RWPE1 (cell line): ENCODE data around the gene MAGI1.

Experiments used
- CTCF ChIA-PET: fragments of 350-600 bp; sonication (Branson Sonifier 250); formaldehyde crosslinking; extraction: SDS; loops from one replicate; lab custom pipeline; 2021; lab: Yijun Ruan, JAX
- POLR2A ChIA-PET: fragments of 400-600 bp; formaldehyde crosslinking; extraction: SDS; loops from one replicate; lab custom pipeline; 2020; ENCODE audit warnings: antibody characterized with exemption; ENCODE audit not compliant: low non-redundant PET; lab: Yijun Ruan, JAX
- DNase-seq: peaks from one replicate; pipeline ENCODE4 v3.0.0; 2012; ENCODE audit warnings: low spot score
- H3K27ac ChIP-seq: fragments of 450-650 bp; 2 replicates; pipeline ENCODE4 v1.5.1; 2017
- TF ChIP-seq, protein P1 (sequence below): fragments of 450-650 bp; conservative IDR thresholded peaks from 2 replicates; pipeline ENCODE4 v1.5.1; 2017; ENCODE audit warnings: low read depth, mild to moderate bottlenecking

MAGI1 gene

DNA sequence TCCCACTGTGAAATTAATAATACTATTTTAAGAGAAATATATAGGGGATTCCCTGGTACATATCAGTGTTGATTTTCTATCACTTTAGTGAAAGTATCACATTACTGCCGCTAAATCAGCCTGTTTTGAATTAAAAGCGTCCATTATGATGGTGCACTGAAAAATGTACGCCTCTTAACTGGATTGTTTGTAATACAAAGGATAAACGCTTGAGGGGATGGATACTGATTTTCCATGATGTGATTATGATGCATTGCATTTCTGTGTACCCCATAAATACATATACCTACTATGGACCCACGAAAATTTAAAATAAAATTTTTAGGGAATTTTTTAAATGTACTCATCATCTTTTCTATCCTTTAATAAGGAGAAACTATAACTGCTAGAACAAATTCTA is 478.6 kb downstream of the MAGI1 start:
- ChIA-PET CTCF (no interaction called here), POLR2A (no interaction called here)
- no peak overlapping the region for H3K27ac ChIP-seq
- DNase-seq, result no peak
- TF ChIP-seq, protein P1, sequence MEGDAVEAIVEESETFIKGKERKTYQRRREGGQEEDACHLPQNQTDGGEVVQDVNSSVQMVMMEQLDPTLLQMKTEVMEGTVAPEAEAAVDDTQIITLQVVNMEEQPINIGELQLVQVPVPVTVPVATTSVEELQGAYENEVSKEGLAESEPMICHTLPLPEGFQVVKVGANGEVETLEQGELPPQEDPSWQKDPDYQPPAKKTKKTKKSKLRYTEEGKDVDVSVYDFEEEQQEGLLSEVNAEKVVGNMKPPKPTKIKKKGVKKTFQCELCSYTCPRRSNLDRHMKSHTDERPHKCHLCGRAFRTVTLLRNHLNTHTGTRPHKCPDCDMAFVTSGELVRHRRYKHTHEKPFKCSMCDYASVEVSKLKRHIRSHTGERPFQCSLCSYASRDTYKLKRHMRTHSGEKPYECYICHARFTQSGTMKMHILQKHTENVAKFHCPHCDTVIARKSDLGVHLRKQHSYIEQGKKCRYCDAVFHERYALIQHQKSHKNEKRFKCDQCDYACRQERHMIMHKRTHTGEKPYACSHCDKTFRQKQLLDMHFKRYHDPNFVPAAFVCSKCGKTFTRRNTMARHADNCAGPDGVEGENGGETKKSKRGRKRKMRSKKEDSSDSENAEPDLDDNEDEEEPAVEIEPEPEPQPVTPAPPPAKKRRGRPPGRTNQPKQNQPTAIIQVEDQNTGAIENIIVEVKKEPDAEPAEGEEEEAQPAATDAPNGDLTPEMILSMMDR, result no peak

DNA sequence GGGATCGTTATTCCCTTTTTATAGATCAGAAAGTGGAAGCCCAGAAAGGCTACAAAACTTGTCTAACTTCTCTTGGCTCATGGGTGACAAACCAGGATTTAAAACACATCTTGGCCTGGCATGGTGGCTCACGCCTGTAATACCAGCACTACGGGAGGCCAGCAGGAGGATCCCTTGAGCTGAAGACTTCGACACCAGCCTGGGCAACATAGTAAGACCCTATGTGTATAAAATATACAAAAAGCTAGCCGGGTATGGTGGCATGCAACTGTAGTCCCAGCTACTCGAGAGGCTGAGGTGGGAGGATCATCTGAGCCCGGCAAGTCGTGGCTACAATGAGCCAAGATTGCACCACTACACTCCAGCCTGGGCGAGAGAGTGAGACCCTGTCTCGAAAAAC is 479.1 kb downstream of the MAGI1 start:
- no peak for DNase-seq
- H3K27ac ChIP-seq, result no peak overlapping the region
- ChIA-PET CTCF (no interaction called here), POLR2A (no interaction called here)
- TF ChIP-seq, protein P1, result no peak

DNA sequence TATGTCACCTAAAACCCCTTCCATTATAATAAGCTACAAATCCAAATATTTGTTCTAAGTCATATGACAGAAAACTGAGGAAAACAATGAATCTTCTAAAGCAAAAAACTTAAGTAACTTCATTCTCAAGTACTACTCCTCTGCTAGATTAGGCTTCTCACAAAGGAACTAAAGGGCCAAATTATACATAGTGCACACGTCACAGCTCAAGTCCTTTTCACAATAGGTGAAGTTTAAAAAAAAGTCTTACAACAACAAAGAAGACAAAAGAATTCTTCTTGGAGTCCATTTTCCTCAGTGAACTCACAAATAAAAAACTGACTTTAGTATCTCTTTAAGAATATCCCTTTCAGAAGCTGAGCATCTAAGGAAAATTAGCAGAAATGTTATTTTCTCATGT is 479.9 kb downstream of the MAGI1 start:
- ChIA-PET CTCF (no interaction called here), POLR2A (no interaction called here)
- DNase-seq, result no peak
- no peak overlapping the region for H3K27ac ChIP-seq
- TF ChIP-seq, protein P1, result no peak

DNA sequence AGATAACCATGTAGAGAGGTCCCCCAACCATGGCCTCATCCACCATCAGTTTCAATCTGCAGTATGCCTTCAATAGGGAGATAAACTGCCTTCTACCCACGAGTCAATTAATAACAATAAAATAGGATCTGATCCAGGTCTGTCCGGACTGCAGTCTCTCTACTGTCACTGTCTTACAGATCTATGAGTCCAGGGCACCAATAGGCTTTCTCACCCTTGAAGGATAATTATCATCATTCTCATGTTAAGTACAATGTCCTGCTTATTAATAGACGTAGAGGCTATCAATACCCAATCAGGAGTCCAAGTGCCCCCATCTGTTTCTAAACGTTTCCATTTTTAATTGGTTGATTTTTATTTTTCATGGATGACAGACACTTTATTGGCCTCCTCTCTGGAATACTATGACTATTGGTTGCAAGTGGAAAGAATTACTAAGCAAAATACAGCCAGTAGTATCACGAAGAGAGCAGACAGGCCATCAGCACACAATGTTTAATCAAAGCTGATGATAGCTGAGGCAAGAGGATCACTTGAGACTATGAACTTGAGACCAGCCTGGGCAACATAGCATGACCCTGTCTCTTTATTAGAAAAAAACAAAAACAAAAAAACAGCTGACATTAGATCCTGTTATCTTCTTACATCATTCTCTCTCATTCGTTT is 480.7 kb downstream of the MAGI1 start:
- POLR2A ChIA-PET, result no interaction called here
- DNase-seq, result no peak
- TF ChIP-seq, protein P1, result no peak
- CTCF ChIA-PET, result no interaction called here
- H3K27ac ChIP-seq, result no peak overlapping the region

DNA sequence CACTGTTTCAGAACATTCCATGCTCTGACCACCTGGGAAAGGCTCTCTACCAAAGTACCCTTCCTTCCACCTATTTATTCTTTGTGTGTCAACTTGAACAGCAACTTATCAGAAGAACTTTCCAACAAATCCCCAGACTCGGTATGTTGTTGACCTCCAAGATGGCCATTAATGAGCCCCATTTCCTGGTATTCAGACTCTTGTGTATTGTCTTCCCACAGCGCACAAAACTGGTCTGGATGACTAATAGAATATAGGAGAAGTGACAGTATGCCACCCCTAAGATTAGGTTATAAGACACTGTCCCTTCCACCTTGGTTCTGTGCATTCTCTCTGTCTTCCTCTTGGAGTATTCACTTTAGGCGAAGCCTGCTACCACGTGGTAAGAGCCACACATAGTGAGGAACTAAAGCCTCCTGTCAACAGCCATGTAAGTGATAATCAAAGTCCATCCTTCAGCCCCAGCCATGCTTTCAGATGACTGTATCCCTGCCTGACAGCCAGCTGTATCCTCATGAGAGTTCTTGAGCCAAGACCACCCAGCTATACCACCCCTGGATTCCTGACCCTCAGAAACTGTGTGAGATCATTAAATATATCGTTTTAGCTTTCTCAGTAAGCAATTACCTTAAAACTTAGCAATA is 481.7 kb downstream of the MAGI1 start:
- ChIA-PET CTCF (interaction anchor here (0.5 kb wide), 1 partner anchor 77 kb away, joined by 4 read pairs; no protein-coding TSS in a partner anchor), POLR2A (no interaction called here)
- TF ChIP-seq, protein P1, result no peak

DNA sequence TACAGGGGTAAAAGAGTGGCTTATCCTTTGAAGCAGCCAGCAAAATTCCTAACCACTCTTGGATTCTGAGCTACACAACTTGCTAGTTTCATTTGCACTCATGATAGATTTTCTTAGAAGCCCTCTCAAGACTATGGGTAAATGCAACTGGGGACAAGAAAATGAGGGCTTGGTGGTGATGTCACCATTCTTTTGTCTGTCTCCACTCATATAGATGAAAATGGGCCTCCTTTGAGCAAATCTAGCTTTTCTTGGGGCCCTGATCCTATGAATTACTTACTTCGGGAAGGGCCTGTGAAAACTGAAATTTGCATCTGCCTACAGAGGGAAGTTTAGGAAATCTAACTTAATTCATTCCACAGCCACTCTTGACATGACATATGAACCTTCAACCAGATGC is 486.3 kb downstream of the MAGI1 start:
- ChIA-PET CTCF (no interaction called here), POLR2A (no interaction called here)
- no peak for DNase-seq
- H3K27ac ChIP-seq, result no peak overlapping the region
- TF ChIP-seq, protein P1, result no peak

More for the DNA sequence above, 481.7 kb downstream of the MAGI1 start:
- DNase-seq, result no peak
- H3K27ac ChIP-seq, result no peak overlapping the region
